Measurements from ENCODE around the gene HMGN2.

Gene HMGN2

DNA sequence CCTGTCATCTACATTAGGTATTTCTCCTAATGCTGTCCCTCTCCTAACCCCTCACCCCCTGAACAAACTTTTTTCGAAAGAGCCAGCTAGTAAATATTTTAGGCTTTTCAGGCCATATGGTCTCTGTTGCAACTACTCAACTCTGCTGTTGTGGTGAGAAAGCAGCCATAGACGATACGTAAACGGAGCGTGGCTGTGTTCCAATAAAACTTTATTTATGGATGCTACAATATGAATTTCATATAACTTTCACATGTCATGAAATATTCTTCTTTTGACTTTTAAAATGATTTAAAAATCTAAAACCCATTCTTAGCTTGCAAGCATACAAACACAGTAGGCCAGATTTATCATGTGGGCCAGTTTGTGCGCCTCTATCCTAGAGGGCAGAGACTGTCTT is 46.1 kb downstream of the HMGN2 start:
- H3K27ac ChIP-seq, result no peak overlapping the region
- TF ChIP-seq, protein P1, sequence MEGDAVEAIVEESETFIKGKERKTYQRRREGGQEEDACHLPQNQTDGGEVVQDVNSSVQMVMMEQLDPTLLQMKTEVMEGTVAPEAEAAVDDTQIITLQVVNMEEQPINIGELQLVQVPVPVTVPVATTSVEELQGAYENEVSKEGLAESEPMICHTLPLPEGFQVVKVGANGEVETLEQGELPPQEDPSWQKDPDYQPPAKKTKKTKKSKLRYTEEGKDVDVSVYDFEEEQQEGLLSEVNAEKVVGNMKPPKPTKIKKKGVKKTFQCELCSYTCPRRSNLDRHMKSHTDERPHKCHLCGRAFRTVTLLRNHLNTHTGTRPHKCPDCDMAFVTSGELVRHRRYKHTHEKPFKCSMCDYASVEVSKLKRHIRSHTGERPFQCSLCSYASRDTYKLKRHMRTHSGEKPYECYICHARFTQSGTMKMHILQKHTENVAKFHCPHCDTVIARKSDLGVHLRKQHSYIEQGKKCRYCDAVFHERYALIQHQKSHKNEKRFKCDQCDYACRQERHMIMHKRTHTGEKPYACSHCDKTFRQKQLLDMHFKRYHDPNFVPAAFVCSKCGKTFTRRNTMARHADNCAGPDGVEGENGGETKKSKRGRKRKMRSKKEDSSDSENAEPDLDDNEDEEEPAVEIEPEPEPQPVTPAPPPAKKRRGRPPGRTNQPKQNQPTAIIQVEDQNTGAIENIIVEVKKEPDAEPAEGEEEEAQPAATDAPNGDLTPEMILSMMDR (conservative IDR thresholded peaks at IDR 0.05), result no peak

GRCh38 chr1:26520339-26520738 is 48.1 kb downstream of the HMGN2 start:
- peak overlapping the region; percentile 8; the same call in 1 of the 2 replicates for H3K27ac ChIP-seq

GRCh38 chr1:26521669-26522030 is 49.4 kb downstream of the HMGN2 start:
- TF ChIP-seq, protein P1 (conservative IDR thresholded peaks at IDR 0.05), result no peak
- H3K27ac ChIP-seq, result no peak overlapping the region

More at GRCh38 chr1:26520339-26520738, 48.1 kb downstream of the HMGN2 start:
- TF ChIP-seq, protein P1 (conservative IDR thresholded peaks at IDR 0.05), result no peak

GRCh38 chr1:26522073-26522472 is 49.8 kb downstream of the HMGN2 start:
- TF ChIP-seq, protein P1 (conservative IDR thresholded peaks at IDR 0.05), result no peak
- H3K27ac ChIP-seq, result no peak overlapping the region

DNA sequence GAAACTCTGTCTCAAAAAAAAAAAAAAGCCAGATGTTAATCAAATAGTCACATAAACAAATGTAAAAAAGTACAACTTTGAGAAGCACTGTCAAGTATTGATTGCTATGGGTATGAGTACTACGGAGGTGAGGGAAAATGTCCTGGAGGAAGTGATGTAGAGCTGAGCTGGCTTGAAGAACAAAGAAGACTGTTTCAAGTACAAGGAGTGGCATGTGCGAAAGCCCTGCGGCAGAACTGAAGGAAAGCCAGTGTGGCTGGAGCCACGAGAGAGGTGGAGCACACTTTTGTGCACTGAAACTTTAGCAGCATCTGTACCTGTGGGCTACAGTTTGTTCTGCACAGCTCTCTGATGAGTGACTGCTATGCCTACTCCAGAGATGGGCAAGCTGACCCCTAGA is 51.9 kb downstream of the HMGN2 start:
- H3K27ac ChIP-seq, result no peak overlapping the region
- TF ChIP-seq, protein P1 (conservative IDR thresholded peaks at IDR 0.05), result no peak
